Large intestine (tissue), 12 donors: ENCODE measurements around the gene SEPTIN14. TPM values are rescaled to one million over a fixed set of nuclear protein-coding genes. Genes with fewer than 3 reads are reported as not detected.
"Not testable (repeated sequence)": the region's sequence is repeated elsewhere in the genome, so short reads cannot be mapped to it uniquely, and the experiment has no call there.

Experiments
- DNase-seq, 2 donors: peaks; one replicate each; pipeline versions ENCODE4 v3.0.0 to v3.0.0-alpha.2; 2013
- H3K27ac ChIP-seq: one replicate; pipeline ENCODE4 v1.5.1; 2013; ENCODE audit warnings: low read length
- H3K27me3 ChIP-seq: 2 replicates; pipeline ENCODE4 v1.6.1; 2013; ENCODE audit warnings: low read length; ENCODE audit not compliant: control insufficient read depth, insufficient read depth
- H3K36me3 ChIP-seq: 2 replicates; pipeline ENCODE4 v1.6.1; 2013; ENCODE audit warnings: low read length; ENCODE audit not compliant: control insufficient read depth, insufficient read depth
- H3K4me1 ChIP-seq: one replicate; pipeline ENCODE4 v1.6.1; 2013; ENCODE audit warnings: low read length; ENCODE audit not compliant: control insufficient read depth, insufficient read depth
- H3K4me3 ChIP-seq: one replicate; pipeline ENCODE4 v1.5.1; 2013; ENCODE audit warnings: low read length
- H3K9me3 ChIP-seq: one replicate; pipeline ENCODE4 v1.6.1; 2013; ENCODE audit warnings: mild to moderate bottlenecking, low read depth, low read length, moderate library complexity; ENCODE audit not compliant: control insufficient read depth
- WGBS: methylation state at CpG from one replicate; pipeline ENCODE4 v1.1.5; 2013; ENCODE audit warnings: low lambda C conversion rate; ENCODE audit not compliant: insufficient coverage; 5-methylcytosine and 5-hydroxymethylcytosine counted together
- long read RNA-seq, 11 donors: transcript quantifications; one replicate each; lab custom pipeline, GENCODE V29; 2026
- polyA plus RNA-seq: library from polyadenylated mRNA; unstranded; fragments of 120-200 nt; gene quantifications from one replicate; pipeline ENCODE4 v1.2.1, GENCODE V29; 2013

Gene SEPTIN14
- not detected for polyA plus RNA-seq
- long read RNA-seq, donor 1, result 0 reads
- long read RNA-seq, donor 2, result 0 reads
- long read RNA-seq, donor 3, result 0 reads
- long read RNA-seq, donor 4, result 0 reads
- long read RNA-seq, donor 5, result 0 reads
- long read RNA-seq, donor 6, result 0 reads
- long read RNA-seq, donor 7, result 0 reads
- long read RNA-seq, donor 8, result 0 reads
- long read RNA-seq, donor 9, result 0 reads
- long read RNA-seq, donor 10, partial matches to known transcripts, result 161 of 161 reads
- long read RNA-seq, donor 10, other reads (novel, unspliced or antisense), result 0 of 161 reads
- long read RNA-seq, donor 11, result 0 reads

DNA sequence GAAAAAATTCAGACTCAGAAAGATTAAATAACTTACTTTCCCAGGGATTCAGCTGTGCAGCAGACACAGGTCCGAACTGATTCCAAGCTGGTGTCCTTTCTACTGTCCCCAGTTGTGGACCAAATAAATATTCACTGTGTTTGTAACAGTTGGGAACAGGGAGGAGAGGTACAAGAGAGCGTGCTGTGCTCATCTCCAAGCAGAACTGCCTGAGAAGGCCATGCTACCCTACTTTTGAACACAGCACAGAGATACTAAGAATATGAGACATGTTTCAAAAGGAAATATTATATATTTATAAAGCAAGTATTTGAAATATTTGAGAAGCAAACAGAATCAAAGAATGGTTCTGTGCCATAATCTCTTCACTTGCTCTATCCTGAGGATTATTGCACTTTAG is at the start of gene SEPTIN14:
TSS of gene SEPTIN14 (minus strand) at position 101 of the 400 bp plus-strand sequence. CDS start 756 bp downstream, outside the sequence.
- 80% methylated on average over 1 of the region's 2 CpGs for WGBS
- not testable (repeated sequence) for H3K4me1 ChIP-seq, H3K4me3 ChIP-seq, H3K36me3 ChIP-seq, H3K9me3 ChIP-seq, H3K27ac ChIP-seq, DNase-seq, H3K27me3 ChIP-seq

DNA sequence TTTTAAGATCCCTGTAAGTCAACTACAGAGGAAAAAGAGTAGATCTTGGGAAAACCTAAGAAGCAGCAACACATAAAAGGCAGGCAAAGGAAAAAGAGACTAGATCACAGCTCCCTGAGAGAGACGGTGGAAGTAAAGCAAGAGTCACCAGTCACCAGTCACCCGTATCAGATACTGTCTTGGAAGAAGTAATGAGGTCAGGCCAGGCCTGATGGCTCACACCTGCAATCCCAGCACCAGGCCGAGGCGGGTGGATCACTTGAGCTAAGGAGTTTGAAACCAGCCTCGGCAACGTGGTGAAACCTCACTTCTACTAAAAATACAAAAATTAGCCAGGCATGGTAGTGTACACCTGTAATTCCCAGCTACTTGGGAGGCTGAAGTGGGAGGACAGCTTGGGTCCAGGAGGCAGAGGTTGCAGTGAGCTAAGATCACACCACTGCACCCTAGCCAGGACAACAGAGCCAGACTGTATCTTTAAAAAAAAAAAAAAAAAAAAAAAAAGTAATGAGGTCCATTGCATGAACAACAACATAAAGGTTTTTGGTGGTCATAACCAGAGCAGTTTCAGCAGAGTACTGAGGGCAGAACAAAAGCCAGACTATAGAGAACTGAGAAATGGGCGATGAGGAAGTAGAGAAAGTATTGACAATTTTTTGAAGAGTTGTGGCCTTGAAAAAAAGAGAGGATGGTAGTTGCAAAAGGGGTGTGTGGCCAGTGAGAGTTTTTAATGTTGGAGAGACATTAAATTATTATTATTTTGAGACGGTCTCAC is 41.6 kb upstream of the SEPTIN14 start:
- Histone ChIP-seq H3K27ac (no peak overlapping the region), H3K9me3 (peaks cover 3% of the 10 kb centered on the region), H3K36me3 (peaks cover 13% of the 10 kb centered on the region), H3K4me3 (no peak overlapping the region), H3K27me3 (no peaks in the 10 kb centered on the region), H3K4me1 (no peaks in the 10 kb centered on the region)
- 100% methylated on average over 1 of the region's 8 CpGs for WGBS
- DNase-seq, result no peak

DNA sequence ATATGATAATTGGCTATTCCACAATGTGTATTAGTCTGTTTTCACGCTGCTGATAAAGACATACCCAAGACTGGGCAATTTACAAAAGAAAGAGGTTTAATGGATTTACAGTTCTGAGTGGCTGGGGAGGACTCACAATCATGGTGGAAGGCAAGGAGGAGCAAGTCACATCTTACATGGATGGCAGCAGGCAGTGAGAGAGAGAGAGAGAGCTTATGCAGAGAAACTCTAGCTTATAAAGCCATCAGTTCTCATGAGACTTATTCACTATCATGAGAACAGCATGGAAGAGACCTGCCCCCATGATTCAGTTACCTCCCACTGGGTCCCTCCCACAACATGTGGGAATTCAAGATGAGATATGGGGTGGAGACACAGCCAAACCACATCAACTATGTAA is 38.5 kb upstream of the SEPTIN14 start:
- not testable (repeated sequence) for H3K36me3 ChIP-seq, DNase-seq, H3K27ac ChIP-seq, H3K4me3 ChIP-seq, H3K9me3 ChIP-seq, H3K27me3 ChIP-seq, H3K4me1 ChIP-seq
- WGBS, result no CpG with 5 or more reads among the region's 1 CpG

DNA sequence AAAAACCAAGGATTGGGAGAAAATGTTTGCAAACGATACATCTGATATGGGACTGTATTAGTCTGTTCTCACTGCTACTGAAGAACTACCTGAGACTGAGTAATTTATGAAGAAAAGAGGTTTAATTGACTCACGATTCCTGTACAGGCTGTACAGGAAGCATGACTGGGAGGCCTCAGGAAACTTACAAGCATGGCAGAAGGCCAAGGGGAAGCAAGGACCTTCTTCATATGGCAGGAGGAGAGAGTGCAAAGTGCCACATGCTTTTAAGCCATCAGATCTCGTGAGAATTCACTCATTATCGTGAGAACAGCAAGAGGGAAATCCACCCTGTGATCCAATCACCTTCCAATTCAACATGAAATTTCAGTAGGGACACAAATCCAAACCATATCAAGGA is 35.7 kb upstream of the SEPTIN14 start:
- H3K36me3 ChIP-seq, result peaks cover 4% of the 10 kb centered on the region
- peaks cover 3% of the 10 kb centered on the region for H3K9me3 ChIP-seq
- H3K4me3 ChIP-seq, result no peak overlapping the region
- H3K27ac ChIP-seq, result no peak overlapping the region
- H3K27me3 ChIP-seq, result no peaks in the 10 kb centered on the region
- WGBS, result 100% methylated on average over 2 of the region's 4 CpGs
- DNase-seq, result no peak
- no peaks in the 10 kb centered on the region for H3K4me1 ChIP-seq

DNA sequence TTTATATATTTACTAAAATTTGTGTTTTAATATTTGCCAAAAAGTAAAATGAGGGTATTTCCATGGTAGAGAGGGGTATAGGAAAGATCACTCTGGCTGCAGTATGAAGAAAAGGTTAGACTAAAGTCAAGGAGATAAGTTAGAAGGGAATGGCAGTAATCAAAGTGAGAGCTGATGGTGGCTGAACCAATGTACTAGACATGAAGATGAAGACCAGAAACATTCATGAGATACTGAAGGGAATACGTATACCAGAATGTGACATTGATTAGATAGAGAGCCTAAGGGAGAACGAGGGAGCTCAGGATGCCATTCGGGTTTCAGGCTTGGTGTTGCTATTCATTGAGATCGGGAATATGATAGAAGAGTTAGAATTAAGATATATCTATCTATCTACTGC is 32.5 kb upstream of the SEPTIN14 start:
- Histone ChIP-seq H3K27me3 (no peaks in the 10 kb centered on the region), H3K36me3 (no peaks in the 10 kb centered on the region), H3K4me3 (no peak overlapping the region), H3K9me3 (peaks cover under 1% of the 10 kb centered on the region), H3K27ac (no peak overlapping the region), H3K4me1 (no peaks in the 10 kb centered on the region)
- no CpG with 5 or more reads among the region's 4 CpGs for WGBS
- DNase-seq, result no peak

DNA sequence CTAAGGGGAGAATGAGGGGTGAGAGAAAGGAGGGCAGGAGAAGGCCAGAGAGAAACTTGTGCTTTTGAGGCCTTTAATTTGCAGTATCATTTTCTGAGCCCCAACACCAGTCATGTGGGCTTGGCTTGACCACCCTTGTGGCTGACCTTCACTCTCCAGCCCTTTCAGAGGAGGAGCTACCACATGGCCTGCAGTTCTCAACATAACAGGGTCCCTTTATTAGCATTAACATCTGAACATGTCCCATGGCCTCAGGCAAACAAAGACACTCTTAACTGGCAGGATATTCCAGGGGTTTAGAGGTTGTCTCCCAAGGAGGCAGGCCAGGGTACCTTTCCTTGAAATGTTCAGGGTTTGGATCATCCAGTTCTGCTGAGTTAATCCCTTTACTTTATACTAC is 31.4 kb upstream of the SEPTIN14 start:
- Histone ChIP-seq H3K27me3 (no peaks in the 10 kb centered on the region), H3K27ac (no peak overlapping the region), H3K36me3 (no peaks in the 10 kb centered on the region), H3K4me1 (no peaks in the 10 kb centered on the region), H3K4me3 (no peak overlapping the region), H3K9me3 (no peaks in the 10 kb centered on the region)
- no peak for DNase-seq

DNA sequence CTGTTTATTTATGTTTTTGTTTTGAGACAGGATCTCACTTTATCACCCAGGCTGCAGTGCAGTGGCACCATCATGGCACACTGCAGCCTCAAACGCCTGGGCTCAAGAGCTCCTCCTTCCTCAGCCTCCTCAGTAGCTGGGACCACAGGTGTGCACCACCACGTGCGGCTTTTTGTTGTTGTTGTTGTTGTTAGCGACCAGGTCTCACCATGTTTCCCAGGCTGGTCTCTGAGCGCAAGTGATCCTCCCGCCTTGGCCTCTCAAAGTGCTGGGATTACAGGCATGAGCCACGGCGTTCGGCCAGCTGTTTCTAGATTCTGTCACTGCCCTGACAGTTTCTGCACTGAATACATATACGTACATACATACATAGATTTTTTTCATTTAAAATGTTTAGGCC is 25.8 kb upstream of the SEPTIN14 start:
- not testable (repeated sequence) for H3K9me3 ChIP-seq, H3K27ac ChIP-seq, H3K36me3 ChIP-seq, H3K27me3 ChIP-seq, DNase-seq, H3K4me1 ChIP-seq
- H3K4me3 ChIP-seq, result peak overlapping the region; percentile 60
- WGBS, result no CpG with 5 or more reads among the region's 10 CpGs

DNA sequence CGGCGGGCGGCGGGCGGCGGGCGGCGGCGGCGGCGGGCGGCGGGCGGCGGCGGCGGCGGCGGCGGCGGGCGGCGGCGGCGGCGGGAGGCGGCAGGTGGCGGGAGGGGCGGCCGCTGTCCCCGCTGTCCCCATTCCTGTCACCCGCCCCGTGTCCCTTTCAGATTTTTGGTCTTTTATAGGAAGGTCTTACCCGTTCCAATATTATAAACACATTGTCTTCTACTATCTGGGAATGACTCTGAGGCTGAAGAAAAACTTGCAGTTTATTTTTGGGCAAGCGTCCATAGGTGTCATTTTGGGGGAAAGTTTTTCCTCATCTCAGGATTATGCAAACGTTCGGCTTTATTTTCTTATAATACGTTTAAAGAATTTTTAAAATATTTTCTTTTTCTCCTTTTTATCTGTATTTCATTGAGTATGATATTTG is 25.3 kb upstream of the SEPTIN14 start:
- H3K4me3 ChIP-seq, result peak overlapping the region; percentile 60
- H3K36me3 ChIP-seq, result no peaks in the 10 kb centered on the region
- no CpG with 5 or more reads among the region's 38 CpGs for WGBS
- peak in 1 of 2 donors; percentile 14 for DNase-seq
- no peaks in the 10 kb centered on the region for H3K9me3 ChIP-seq
- peak overlapping the region; percentile 64 for H3K27ac ChIP-seq
- H3K27me3 ChIP-seq, result no peaks in the 10 kb centered on the region
- H3K4me1 ChIP-seq, result no peaks in the 10 kb centered on the region

DNA sequence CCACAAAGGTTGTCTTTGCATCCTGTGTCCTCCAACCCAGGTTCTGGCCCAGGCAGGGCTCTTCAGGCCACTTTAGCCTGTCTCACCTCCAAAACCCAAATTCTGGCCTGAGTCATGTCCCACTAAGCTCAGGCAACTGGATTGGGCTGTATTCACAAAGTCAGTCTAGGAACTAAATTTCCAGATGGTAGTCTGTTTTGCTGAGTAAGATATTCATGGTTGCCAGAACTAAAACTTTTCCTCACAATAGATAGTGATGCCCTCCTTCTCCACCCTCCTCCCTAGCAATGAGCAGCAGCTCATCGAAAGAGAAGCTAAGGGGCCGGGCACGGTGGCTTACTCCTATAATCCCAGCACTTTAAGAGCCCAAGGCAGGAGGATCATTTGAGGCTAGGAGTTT is 21.8 kb upstream of the SEPTIN14 start:
- no peaks in the 10 kb centered on the region for H3K36me3 ChIP-seq
- no peak for DNase-seq
- H3K27me3 ChIP-seq, result no peaks in the 10 kb centered on the region
- H3K4me1 ChIP-seq, result no peaks in the 10 kb centered on the region
- WGBS, result no CpG with 5 or more reads among the region's 3 CpGs
- no peak overlapping the region for H3K27ac ChIP-seq
- no peaks in the 10 kb centered on the region for H3K9me3 ChIP-seq
- no peak overlapping the region for H3K4me3 ChIP-seq

DNA sequence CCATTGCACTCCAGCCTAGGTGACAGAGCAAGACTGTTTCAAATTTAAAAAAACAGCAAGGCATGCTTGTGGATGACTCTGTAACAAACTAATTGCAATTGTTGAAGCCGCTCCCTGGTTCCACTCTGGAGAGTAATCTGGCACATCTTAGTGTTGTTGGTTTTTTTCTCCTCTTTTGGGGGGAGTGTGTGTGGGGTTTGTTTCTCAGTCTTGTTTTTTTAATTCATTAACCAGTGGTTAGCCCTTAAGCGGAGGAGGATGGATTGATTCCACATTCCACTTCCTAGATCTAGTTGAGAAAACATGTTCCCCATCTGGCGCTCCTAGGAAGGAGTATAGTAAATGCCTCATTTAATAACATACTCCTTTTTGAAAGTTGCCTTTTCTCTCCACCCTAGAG is 16.1 kb upstream of the SEPTIN14 start:
- Histone ChIP-seq H3K27me3 (no peaks in the 10 kb centered on the region), H3K4me3 (no peak overlapping the region), H3K36me3 (no peaks in the 10 kb centered on the region), H3K9me3 (no peaks in the 10 kb centered on the region), H3K4me1 (no peaks in the 10 kb centered on the region), H3K27ac (no peak overlapping the region)
- no peak for DNase-seq
- WGBS, result 100% methylated on average over 1 of the region's 3 CpGs

DNA sequence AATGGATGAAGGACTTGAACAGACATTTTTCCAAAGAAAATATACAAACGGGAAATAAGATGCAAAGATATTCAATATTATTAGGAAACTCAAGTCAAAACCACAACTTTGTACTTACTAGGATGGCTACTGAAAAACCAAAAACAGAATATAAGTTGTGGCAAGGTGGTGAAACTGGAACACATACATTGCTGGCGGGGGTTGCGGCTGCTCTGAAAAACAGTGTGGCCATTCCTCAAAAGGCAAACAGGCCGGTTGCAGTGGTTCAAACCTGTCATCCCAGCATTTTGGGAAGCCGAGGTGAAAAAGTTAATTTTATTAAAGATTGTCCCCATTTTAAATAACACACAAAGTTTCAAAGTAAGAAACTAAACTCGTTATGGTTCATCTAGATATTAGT is 14.8 kb upstream of the SEPTIN14 start:
- no peak overlapping the region for H3K4me3 ChIP-seq
- no peaks in the 10 kb centered on the region for H3K4me1 ChIP-seq
- no peak for DNase-seq
- no peak overlapping the region for H3K27ac ChIP-seq
- WGBS, result 100% methylated on average over 2 of the region's 6 CpGs
- H3K27me3 ChIP-seq, result no peaks in the 10 kb centered on the region
- no peaks in the 10 kb centered on the region for H3K9me3 ChIP-seq
- no peaks in the 10 kb centered on the region for H3K36me3 ChIP-seq
